ENCODE data around the gene NAPB. TPM values are rescaled to one million over a fixed set of nuclear protein-coding genes. Genes with fewer than 3 reads are reported as not detected.

NAPB gene
- total and polyA plus RNA-seq, 10 of the 15 experiments (the other 5 are each of a cell fraction or from before 2014, with no cell fraction given) = 2.1 to 15.9 (median 7.2) TPM

- TF ChIP-seq CTCF (IDR thresholded peaks at IDR 0.05 in 2 of 3, conservative IDR thresholded peaks at IDR 0.05 in 1 of 3; ENCODE audit: control insufficient read depth in 2 of 3, extremely low read depth in 1 of 3, insufficient read depth in 1 of 3, low read depth in 3 of 3, low read length in 3 of 3) (peak; percentile 53 to 80 (median 61)), SUZ12 (IDR thresholded peaks at IDR 0.05; ENCODE audit: unreplicated experiment) (no peak), SP1 (IDR thresholded peaks at IDR 0.05; ENCODE audit: low read depth, low read length) (no peak), REST (IDR thresholded peaks at IDR 0.05; ENCODE audit: low read depth, low read length) (no peak), ATF7 (IDR thresholded peaks at IDR 0.05; ENCODE audit: low read depth) (no peak), MTA3 (IDR thresholded peaks at IDR 0.05; ENCODE audit: borderline replicate concordance, low read length) (no peak), ELK1 (IDR thresholded peaks at IDR 0.05; ENCODE audit: low read depth, low read length) (no peak), ZNF622 (IDR thresholded peaks at IDR 0.05) (no peak), RUNX3 (IDR thresholded peaks at IDR 0.05; ENCODE audit: low read length) (no peak), HDGF (IDR thresholded peaks at IDR 0.05) (no peak), RAD21 (IDR thresholded peaks at IDR 0.05; ENCODE audit: insufficient read depth, low read depth, low read length) (peak; percentile 75), BHLHE40 (IDR thresholded peaks at IDR 0.05; ENCODE audit: borderline replicate concordance in 1 of 2, low read depth in 2 of 2, low read length in 1 of 2) (0 out of 4 replicates have a peak, but pooled peaks of 1 of the 2 experiments have one; percentile 10), SMC3 (IDR thresholded peaks at IDR 0.05; ENCODE audit: borderline replicate concordance, low read length) (peak; percentile 59; the same call in 1 of the 2 replicates), CREM (IDR thresholded peaks at IDR 0.05; ENCODE audit: low read depth) (no peak), SRF (IDR thresholded peaks at IDR 0.05; ENCODE audit: low read depth in 2 of 2, low read length in 2 of 2) (no peak), SIX5 (IDR thresholded peaks at IDR 0.05; ENCODE audit: low read depth, low read length, severe bottlenecking) (no peak)
Measured at GRCh38 chr20:23446505-23446904, 25.2 kb upstream of the NAPB start (continued).

Data from GM12878 (cell line).